T-helper 9 cell (primary cell): ENCODE measurements around the gene CHRNA7.
"Not testable (repeated sequence)": the region's sequence is repeated elsewhere in the genome, so short reads cannot be mapped to it uniquely, and the experiment has no call there.

Source experiments
- DNase-seq: peaks from one replicate; pipeline ENCODE4 v3.0.0-alpha.2; 2020

The CHRNA7 gene

DNA sequence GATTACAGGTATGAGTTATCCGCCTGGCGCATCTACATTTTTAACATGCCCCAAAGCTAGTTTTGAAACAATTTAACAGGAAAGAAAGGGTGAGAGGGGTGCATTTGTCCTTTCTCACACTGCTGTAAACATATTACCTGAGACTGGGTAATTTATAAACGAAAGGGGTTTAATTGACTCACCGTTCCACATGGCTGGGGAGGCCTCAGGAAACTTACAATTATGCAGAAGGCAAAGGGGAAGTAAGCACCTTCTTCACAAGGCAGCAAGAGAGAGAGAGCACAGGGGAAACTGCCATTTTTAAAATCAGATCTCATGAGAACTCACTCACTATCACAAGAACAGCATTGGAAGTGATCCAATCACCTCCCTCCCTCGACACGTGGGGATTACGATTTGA, 165.9 kb downstream of the CHRNA7 start:
- DNase-seq: not testable (repeated sequence)

DNA sequence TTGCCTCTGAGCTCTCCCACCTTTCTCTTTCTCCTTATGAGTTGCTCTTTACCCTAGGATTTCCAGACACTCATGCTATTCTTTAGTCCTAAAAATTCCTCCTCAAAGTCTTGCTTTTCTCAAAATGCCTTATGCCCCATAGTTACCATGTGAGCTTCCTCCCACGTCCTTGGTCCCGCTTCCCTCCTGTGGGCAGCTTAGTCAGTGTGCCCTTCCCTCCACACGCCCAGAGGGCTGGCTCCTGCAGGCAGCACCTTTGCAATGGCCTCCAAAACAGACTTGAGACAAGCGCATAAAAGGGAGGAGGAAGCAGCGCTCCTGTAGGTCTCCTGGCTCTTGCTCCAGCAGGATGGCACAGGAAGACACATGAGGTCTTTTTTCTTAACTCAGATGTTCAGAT, 168.6 kb downstream of the CHRNA7 start:
- DNase-seq: not testable (repeated sequence)

DNA sequence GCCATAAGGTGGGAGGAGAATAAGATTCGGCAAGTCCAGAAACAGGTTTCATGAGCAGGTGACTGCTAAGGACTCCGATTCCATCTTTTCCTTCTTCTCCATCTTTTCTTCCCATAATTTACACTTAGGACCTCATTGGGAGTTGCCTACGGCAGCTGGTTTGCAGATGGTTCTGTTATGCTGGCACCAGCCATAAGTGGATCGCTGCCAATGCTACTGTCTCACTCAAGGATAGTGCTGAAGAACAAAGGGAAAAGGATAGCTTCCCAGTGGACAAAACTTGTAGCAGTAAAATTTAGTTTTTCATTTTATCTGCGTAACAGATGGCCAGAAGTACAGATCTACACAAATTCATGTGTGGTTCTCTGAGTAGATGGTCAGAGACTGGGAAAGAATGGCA, 178.8 kb downstream of the CHRNA7 start:
- not testable (repeated sequence) for DNase-seq

DNA sequence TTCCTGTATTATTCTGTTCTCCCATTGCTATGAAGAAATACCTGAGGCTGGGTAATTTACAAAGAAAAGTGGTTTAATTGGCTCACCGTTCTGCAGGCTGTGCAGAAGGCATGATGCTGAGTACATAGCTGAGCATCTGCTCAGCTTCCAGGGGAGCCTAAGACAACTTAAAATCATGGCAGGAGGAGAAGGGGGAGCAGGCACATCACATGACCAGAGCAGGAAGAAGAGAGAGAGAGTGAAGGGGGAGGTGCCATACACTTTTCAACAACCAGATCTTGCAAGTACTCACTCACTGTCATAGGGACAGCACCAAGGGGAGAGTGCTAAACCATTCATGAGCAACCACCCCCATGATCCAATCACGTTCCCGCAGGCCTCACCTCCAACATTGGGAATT, 188.4 kb downstream of the CHRNA7 start:
- no peak for DNase-seq
